ENCODE data around the gene RAB3B.

DNA sequence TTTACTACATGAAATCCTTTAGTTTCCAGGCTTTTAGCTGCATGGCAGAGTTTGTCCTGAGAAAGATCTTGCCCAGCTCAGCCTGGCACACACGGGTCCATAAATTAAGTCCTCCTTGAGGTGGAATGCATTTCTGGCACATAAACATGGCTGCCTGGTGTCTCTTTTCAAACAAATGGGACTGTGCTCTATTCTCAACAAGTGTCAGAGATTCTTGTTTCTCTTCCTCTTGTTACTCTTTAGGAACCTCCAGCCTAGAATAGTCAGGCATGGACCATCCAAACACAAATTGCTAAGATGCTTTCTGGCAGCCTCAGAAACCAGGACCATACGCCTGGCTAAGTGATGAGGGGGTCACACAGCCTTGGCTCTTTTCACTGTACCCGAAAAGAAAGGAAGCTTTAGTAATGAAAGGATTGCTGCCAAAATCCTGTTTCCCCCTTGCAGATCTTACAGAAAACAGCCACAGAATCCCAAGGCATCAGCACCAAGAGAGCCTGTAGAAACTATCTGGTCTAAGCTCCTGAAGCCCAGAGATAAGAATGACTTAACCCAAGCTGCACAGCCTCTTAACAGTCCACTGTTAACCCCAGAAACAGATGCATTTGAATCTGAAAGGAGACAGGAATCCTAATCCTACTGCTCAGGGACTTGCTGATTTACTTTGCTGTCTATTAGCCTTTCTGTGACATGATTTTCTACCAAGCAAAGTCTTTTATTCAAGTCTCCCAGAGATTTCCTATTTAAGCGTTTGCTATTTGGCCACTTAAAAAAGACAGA lies 80.1 kb downstream of the RAB3B start:
- TF ChIP-seq, protein P1, sequence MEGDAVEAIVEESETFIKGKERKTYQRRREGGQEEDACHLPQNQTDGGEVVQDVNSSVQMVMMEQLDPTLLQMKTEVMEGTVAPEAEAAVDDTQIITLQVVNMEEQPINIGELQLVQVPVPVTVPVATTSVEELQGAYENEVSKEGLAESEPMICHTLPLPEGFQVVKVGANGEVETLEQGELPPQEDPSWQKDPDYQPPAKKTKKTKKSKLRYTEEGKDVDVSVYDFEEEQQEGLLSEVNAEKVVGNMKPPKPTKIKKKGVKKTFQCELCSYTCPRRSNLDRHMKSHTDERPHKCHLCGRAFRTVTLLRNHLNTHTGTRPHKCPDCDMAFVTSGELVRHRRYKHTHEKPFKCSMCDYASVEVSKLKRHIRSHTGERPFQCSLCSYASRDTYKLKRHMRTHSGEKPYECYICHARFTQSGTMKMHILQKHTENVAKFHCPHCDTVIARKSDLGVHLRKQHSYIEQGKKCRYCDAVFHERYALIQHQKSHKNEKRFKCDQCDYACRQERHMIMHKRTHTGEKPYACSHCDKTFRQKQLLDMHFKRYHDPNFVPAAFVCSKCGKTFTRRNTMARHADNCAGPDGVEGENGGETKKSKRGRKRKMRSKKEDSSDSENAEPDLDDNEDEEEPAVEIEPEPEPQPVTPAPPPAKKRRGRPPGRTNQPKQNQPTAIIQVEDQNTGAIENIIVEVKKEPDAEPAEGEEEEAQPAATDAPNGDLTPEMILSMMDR (conservative IDR thresholded peaks at IDR 0.05; ENCODE audit: low read length), result no peak
- no peak for TF ChIP-seq EZH2phosphoT487 (IDR thresholded peaks at IDR 0.05; ENCODE audit: borderline replicate concordance)

Measured in Loucy (cell line).